H1 (cell line): ENCODE measurements around the gene MRPL4. TPM values are rescaled to one million over a fixed set of nuclear protein-coding genes. Genes with fewer than 3 reads are reported as not detected.

Source experiments
- CTCF ChIA-PET: fragments of 300-600 bp; sonication (Branson Sonifier 250); formaldehyde crosslinking; loops from one replicate; lab custom pipeline; 2021; ENCODE audit not compliant: partially characterized antibody; lab: Charles Lee
- POLR2A ChIA-PET: fragments of 300-600 bp; sonication (Branson Sonifier 250); formaldehyde crosslinking; loops from one replicate; lab custom pipeline; 2021; ENCODE audit warnings: inconsistent platforms; ENCODE audit not compliant: partially characterized antibody; lab: Charles Lee
- DNase-seq, 2 experiments: peaks; one replicate each; pipeline versions ENCODE4 v3.0.0 to v3.0.0-alpha.2; 2010 to 2022; ENCODE audit warnings: low spot score in 2 of 2, low read depth in 1 of 2, mixed read lengths in 1 of 2
- FAIRE-seq: peaks from 2 replicates; lab custom pipeline; 2011; peaks lifted over from hg19 to GRCh38; lab: Jason Lieb, UNC
- H2AFZ ChIP-seq: 2 replicates; pipeline ENCODE4 v1.8.1; 2012; ENCODE audit warnings: low read length, inconsistent platforms
- H2AK5ac ChIP-seq: 2 replicates; pipeline ENCODE4 v1.6.1; 2013; ENCODE audit warnings: low read depth, low read length
- H2BK120ac ChIP-seq: replicated peaks from 2 replicates; pipeline ENCODE3; 2013; ENCODE audit warnings: low read depth, low read length, inconsistent platforms
- H2BK12ac ChIP-seq: 2 replicates; pipeline ENCODE4 v1.6.1; 2013; ENCODE audit warnings: low read depth, low read length
- H2BK15ac ChIP-seq: 2 replicates; pipeline ENCODE4 v1.6.1; 2013; ENCODE audit warnings: low read length
- H2BK20ac ChIP-seq: 2 replicates; pipeline ENCODE4 v1.6.1; 2013; ENCODE audit warnings: low read length
- H2BK5ac ChIP-seq: 2 replicates; pipeline ENCODE4 v1.6.1; 2013; ENCODE audit warnings: low read depth, low read length
- H3K14ac ChIP-seq: 2 replicates; pipeline ENCODE4 v1.6.1; 2013; ENCODE audit warnings: inconsistent platforms; ENCODE audit not compliant: insufficient read length
- H3K18ac ChIP-seq: 2 replicates; pipeline ENCODE4 v1.6.1; 2013; ENCODE audit warnings: low read length; ENCODE audit errors: extremely low read depth
- H3K23ac ChIP-seq: 2 replicates; pipeline ENCODE4 v1.6.1; 2013; ENCODE audit warnings: inconsistent platforms; ENCODE audit not compliant: insufficient read length
- H3K23me2 ChIP-seq: 2 replicates; pipeline ENCODE4 v1.6.1; 2013; ENCODE audit warnings: low read depth, low read length
- H3K27ac ChIP-seq: 2 replicates; pipeline ENCODE4 v1.6.1; 2011; ENCODE audit warnings: low read depth, low read length, inconsistent platforms
- H3K27me3 ChIP-seq, 4 experiments: replicated peaks in 1 of 4; 1 replicate in 1 of 4; 2 replicates in 3 of 4; pipeline versions ENCODE4 v1.6.1 to v1.8.1; 2011 to 2013; ENCODE audit warnings: low read length in 3 of 4, mild to moderate bottlenecking in 3 of 4, inconsistent platforms in 2 of 4, mixed read lengths in 2 of 4, moderate library complexity in 1 of 4; ENCODE audit not compliant: control insufficient read depth in 3 of 4, insufficient read depth in 3 of 4; ENCODE audit errors: extremely low read depth in 1 of 4
- H3K36me3 ChIP-seq, 4 experiments: 2 replicates each; pipeline versions ENCODE4 v1.6.1 to v1.8.1; 2011 to 2013; ENCODE audit warnings: mild to moderate bottlenecking in 4 of 4, low read length in 3 of 4, moderate library complexity in 2 of 4, control low read depth in 1 of 4, inconsistent platforms in 1 of 4; ENCODE audit not compliant: insufficient read depth in 4 of 4, control insufficient read depth in 2 of 4
- H3K4ac ChIP-seq: replicated peaks from 2 replicates; pipeline ENCODE3; 2013; ENCODE audit warnings: low read length, low read depth, mixed read lengths, inconsistent platforms; ENCODE audit not compliant: insufficient read length
- H3K4me1 ChIP-seq, 4 experiments: replicated peaks in 1 of 4; 1 replicate in 1 of 4; 2 replicates in 3 of 4; pipeline versions ENCODE4 v1.6.1 to v1.8.1; 2011 to 2013; ENCODE audit warnings: low read length in 3 of 4, inconsistent platforms in 2 of 4, mixed read lengths in 1 of 4; ENCODE audit not compliant: insufficient read depth in 4 of 4, control insufficient read depth in 3 of 4
- H3K4me2 ChIP-seq, 2 experiments: 2 replicates each; pipeline versions ENCODE4 v1.6.1 to v1.8.1; 2011 to 2013; ENCODE audit warnings: low read depth in 2 of 2, low read length in 2 of 2, control low read depth in 1 of 2, inconsistent platforms in 1 of 2, mild to moderate bottlenecking in 1 of 2; ENCODE audit not compliant: insufficient read depth in 1 of 2
- H3K4me3 ChIP-seq, 4 experiments: fragments of 200-600, 300-600 bp in 1 of 4; sonication (generic), shearing (Covaris generic), sonication (Bioruptor Twin) in 1 of 4; 2 replicates each; pipeline versions ENCODE4 v1.5.1 to v1.8.1; 2011 to 2016; ENCODE audit warnings: low read length in 4 of 4, low read depth in 3 of 4, control low read depth in 2 of 4, inconsistent platforms in 2 of 4, mild to moderate bottlenecking in 2 of 4, mixed read lengths in 1 of 4, moderate library complexity in 1 of 4; ENCODE audit not compliant: insufficient read depth in 2 of 4; ENCODE audit errors: extremely low read depth in 1 of 4
- H3K56ac ChIP-seq: replicated peaks from 2 replicates; pipeline ENCODE3; 2013; ENCODE audit warnings: low read depth, mild to moderate bottlenecking, mixed read lengths, low read length, inconsistent platforms; ENCODE audit not compliant: insufficient read length
- H3K79me1 ChIP-seq: 2 replicates; pipeline ENCODE4 v1.6.1; 2013; ENCODE audit warnings: low read depth, low read length, control low read depth
- H3K79me2 ChIP-seq, 2 experiments: 2 replicates each; pipeline versions ENCODE4 v1.6.1 to v1.8.1; 2012 to 2013; ENCODE audit warnings: low read length in 2 of 2, mild to moderate bottlenecking in 2 of 2, inconsistent platforms in 1 of 2; ENCODE audit not compliant: insufficient read depth in 2 of 2, control insufficient read depth in 1 of 2
- H3K9ac ChIP-seq, 4 experiments: replicated peaks in 1 of 4; 1 replicate in 1 of 4; 2 replicates in 3 of 4; pipeline versions ENCODE4 v1.6.1 to v1.8.1; 2011 to 2013; ENCODE audit warnings: low read depth in 3 of 4, low read length in 3 of 4, control low read depth in 2 of 4, mild to moderate bottlenecking in 2 of 4, moderate library complexity in 2 of 4, inconsistent platforms in 1 of 4; ENCODE audit errors: extremely low read depth in 1 of 4
- H3K9me3 ChIP-seq, 2 experiments: 2 replicates each; pipeline versions ENCODE4 v1.6.1 to v1.8.1; 2012 to 2013; ENCODE audit warnings: mild to moderate bottlenecking in 2 of 2, moderate library complexity in 2 of 2, control low read depth in 1 of 2, inconsistent platforms in 1 of 2, low read depth in 1 of 2, low read length in 1 of 2, mixed read lengths in 1 of 2; ENCODE audit not compliant: insufficient read depth in 2 of 2
- H4K20me1 ChIP-seq, 2 experiments: replicated peaks in 1 of 2; 2 replicates each; pipeline versions ENCODE3 to v1.8.1; 2011 to 2013; ENCODE audit warnings: inconsistent platforms in 2 of 2, low read length in 2 of 2, mild to moderate bottlenecking in 1 of 2; ENCODE audit not compliant: insufficient read depth in 2 of 2, control insufficient read depth in 1 of 2
- H4K5ac ChIP-seq: 2 replicates; pipeline ENCODE4 v1.6.1; 2013; ENCODE audit warnings: low read length, low read depth, mixed read lengths, inconsistent platforms; ENCODE audit not compliant: insufficient read length
- H4K8ac ChIP-seq: 2 replicates; pipeline ENCODE4 v1.8.0; 2013; ENCODE audit warnings: mild to moderate bottlenecking, moderate library complexity, low read length, inconsistent platforms; ENCODE audit not compliant: insufficient read depth; ENCODE audit errors: extremely low read depth
- H4K91ac ChIP-seq: replicated peaks from 2 replicates; pipeline ENCODE3; 2013; ENCODE audit warnings: low read length, mixed read lengths, inconsistent platforms; ENCODE audit not compliant: insufficient read length
- CHD1 ChIP-seq: IDR thresholded peaks from 2 replicates; pipeline ENCODE4 v1.6.1; 2012; ENCODE audit warnings: low read depth, low read length, improper control_type of control experiment
- EZH2 ChIP-seq: fragments of 200-600 bp; sonication (generic); IDR thresholded peaks from 2 replicates; pipeline ENCODE4 v1.7.1; 2012; ENCODE audit warnings: low read depth, mild to moderate bottlenecking, moderate library complexity, low read length, inconsistent platforms; ENCODE audit not compliant: severe bottlenecking
- KDM4A ChIP-seq: IDR thresholded peaks from one replicate; pipeline ENCODE4 v1.7.1; 2012; ENCODE audit warnings: low read depth, mild to moderate bottlenecking, moderate library complexity, low read length, inconsistent platforms; ENCODE audit not compliant: severe bottlenecking
- RBBP5 ChIP-seq: IDR thresholded peaks from 2 replicates; pipeline ENCODE4 v1.7.1; 2012; ENCODE audit warnings: low read depth, mild to moderate bottlenecking, inconsistent platforms, low read length, moderate library complexity, borderline replicate concordance
- SIX5 ChIP-seq: IDR thresholded peaks from 2 replicates; pipeline ENCODE4 v1.6.1; 2011; ENCODE audit warnings: mild to moderate bottlenecking, low read depth, low read length
- TAF1 ChIP-seq: IDR thresholded peaks from 2 replicates; pipeline ENCODE4 v1.6.1; 2011; ENCODE audit warnings: mild to moderate bottlenecking, low read depth, low read length
- WGBS, 2 experiments: shearing (Covaris generic) in 1 of 2; methylation state at CpG; one replicate each; pipeline versions ENCODE4 v1.1.6 to v1.1.7; 2013 to 2015; ENCODE audit warnings: low lambda C conversion rate in 2 of 2, mixed read lengths in 2 of 2, inconsistent platforms in 1 of 2, low coverage in 1 of 2, missing lambda C conversion rate in 1 of 2; ENCODE audit not compliant: insufficient replicate concordance in 2 of 2, insufficient coverage in 1 of 2, insufficient read length in 1 of 2; ENCODE audit errors: extremely low coverage in 1 of 2, missing lambda C conversion rate in 1 of 2; 5-methylcytosine and 5-hydroxymethylcytosine counted together
- polyA plus RNA-seq, 7 experiments: library from polyadenylated mRNA; depleted of rRNA in 3 of 7; stranded (reverse) in 5 of 7; unstranded in 2 of 7; fragments of >200 nt in 5 of 7; fragments of 200-250 nt in 2 of 7; gene quantifications; 1 replicate in 5 of 7; 2 replicates in 1 of 7; 4 replicates in 1 of 7; pipeline versions ENCODE4 v1.2.1 to v1.2.3, GENCODE V29; 2011 to 2013; ENCODE audit warnings: missing spikeins in 2 of 7, mixed read lengths in 2 of 7
- total RNA-seq: library from RNA; stranded (reverse); fragmentation: NEBNext Ultra II Directional; extraction: Animal tissue kit (Norgen Biotek cat#: 25700); gene quantifications from 2 replicates; pipeline ENCODE4 v1.2.1, GENCODE V29; 2021

Gene MRPL4
- total and polyA plus RNA-seq, 2 of the 8 experiments (the other 6 are each of a cell fraction or from before 2014, with no cell fraction given): 82.3 to 187 TPM

- Histone ChIP-seq H3K23me2 (peaks cover 35% of the 10 kb centered on the region; the same call in 1 of the 2 replicates), H2BK120ac (no peak overlapping the region), H4K20me1 (peaks cover 0 to 26% of the 10 kb centered on the region in 2 experiments), H3K23ac (no peak overlapping the region), H2BK15ac (no peak overlapping the region), H4K91ac (no peak overlapping the region), H2AFZ (peak overlapping the region; percentile 25; the same call in 1 of the 2 replicates), H3K9me3 (no peaks in the 10 kb centered on the region), H3K36me3 (no peaks in the 10 kb centered on the region), H2BK20ac (no peak overlapping the region), H3K4me3 (peak overlapping the region; percentile 19 to 67 (median 29); a peak in 7 of 8 replicates), H3K79me1 (no peaks in the 10 kb centered on the region), H3K4ac (no peak overlapping the region), H4K8ac (peak overlapping the region; percentile 3; the same call in 1 of the 2 replicates), H3K56ac (no peak overlapping the region), H3K27ac (no peak overlapping the region), H2AK5ac (no peak overlapping the region), H3K18ac (no peak overlapping the region), H3K9ac (no peak overlapping the region), H3K27me3 (peaks cover 52 to 92% (median 82%) of the 10 kb centered on the region in 4 experiments), H4K5ac (no peak overlapping the region), H2BK12ac (peak overlapping the region; percentile 39; the same call in 1 of the 2 replicates), H3K4me2 (peak overlapping the region; percentile 81 to 100), H2BK5ac (no peak overlapping the region), H3K4me1 (peaks cover 0 to 46% (median 21%) of the 10 kb centered on the region in 4 experiments; a peak in 6 of 7 replicates), H3K14ac (no peak overlapping the region), H3K79me2 (no peaks in the 10 kb centered on the region)
- WGBS, 2 experiments: 40% methylated on average over 56 of the region's 56 CpGs; no CpG with 5 or more reads in 1 of the 2 experiments
- TF ChIP-seq RBBP5 (0 out of 2 replicates have a peak, but pooled peaks have one; percentile 21), EZH2 (peak; percentile 24), TAF1 (peak; percentile 33; the same call in 1 of the 2 replicates), SIX5 (no peak), KDM4A (peak; percentile 25), CHD1 (no peak)
- no peak for DNase-seq
- POLR2A ChIA-PET: interaction anchor here (0.6 to 2.4 kb wide), 6 partner anchors 9 to 365 kb away, joined by 3 to 8 read pairs (median 4); partner anchors contain the start of genes ICAM1 and RAVER1
- CTCF ChIA-PET: interaction anchor here (1.0 to 3.7 kb wide), 8 partner anchors 13 to 98 kb away, joined by 3 to 29 read pairs (median 4); partner anchors contain the start of gene ICAM1
- FAIRE-seq: no peak
These were observed 41.0 kb downstream of the MRPL4 start for GRCh38 chr19:10292789-10293636.
